Erythroblast (primary cell): ENCODE measurements around the gene TUSC7.

Experiments used
- GATA1 ChIP-seq: IDR thresholded peaks from 2 replicates; pipeline ENCODE4 v1.6.1; 2011; ENCODE audit warnings: low read depth, mild to moderate bottlenecking, control low read depth, low read length, moderate library complexity
- POLR2A ChIP-seq: IDR thresholded peaks from 2 replicates; pipeline ENCODE4 v1.6.1; 2011; ENCODE audit warnings: mild to moderate bottlenecking, low read length

DNA sequence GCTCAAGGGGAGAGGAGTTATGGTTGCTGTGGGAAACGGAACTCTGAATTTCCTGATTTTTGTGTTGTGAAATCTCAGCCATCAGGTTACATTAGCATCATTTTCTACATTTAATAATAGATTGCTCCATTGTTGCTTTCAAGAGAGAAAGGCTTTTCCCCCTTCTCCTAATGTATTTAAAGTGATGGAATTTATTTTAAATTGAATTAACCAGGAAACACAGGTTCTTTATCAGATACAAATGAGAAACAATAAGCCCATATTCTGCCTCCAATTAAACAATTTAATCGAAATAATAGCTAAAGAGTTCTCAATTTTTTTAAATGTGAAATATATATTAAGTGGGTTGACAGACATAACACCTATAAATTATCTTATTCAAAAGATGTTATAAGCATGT lies 30.1 kb downstream of the TUSC7 start:
- TF ChIP-seq POLR2A (no peak), GATA1 (no peak)
